ENCODE data around the gene PCK1. TPM values are rescaled to one million over a fixed set of nuclear protein-coding genes. Genes with fewer than 3 reads are reported as not detected.

The PCK1 gene
- total and polyA plus RNA-seq, 2 of the 8 experiments (the other 6 are each of a cell fraction or from before 2014, with no cell fraction given) = not detected

DNA sequence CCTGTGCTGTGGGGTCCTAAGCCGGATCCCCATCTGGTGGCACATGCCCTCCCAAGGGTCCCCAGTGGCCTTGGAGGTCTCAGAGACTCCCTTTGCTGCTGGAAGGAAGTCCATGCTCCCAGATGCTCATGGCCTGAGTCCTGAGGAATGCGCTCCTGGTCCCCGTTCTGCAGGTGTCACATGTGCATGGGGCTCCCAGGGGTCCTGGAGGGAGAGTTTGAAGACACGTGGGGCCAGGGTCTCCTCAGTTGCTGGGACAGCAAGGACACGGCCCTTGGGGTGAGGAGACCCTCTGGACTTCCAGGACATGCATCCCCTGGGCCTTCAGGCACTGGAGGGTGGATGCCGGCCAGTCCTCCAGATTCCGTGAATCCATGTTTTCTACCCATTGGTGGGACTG, 47.6 kb downstream of the PCK1 start:
- FAIRE-seq = no peak
- CTCF ChIA-PET (ENCODE audit: partially characterized antibody) = interaction anchor here (0.9 to 2.1 kb wide), 3 partner anchors 11 to 19 kb away, joined by 3 to 9 read pairs (median 5); partner anchors contain the start of gene ZBP1

More for the DNA sequence above, 47.6 kb downstream of the PCK1 start:
- Histone ChIP-seq H3K9me3 (ENCODE audit: insufficient read depth in 2 of 2, low read depth in 1 of 2, low read length in 1 of 2) (no peaks in the 10 kb centered on the region), H3K9ac (replicated peaks in 1 of 4; ENCODE audit: extremely low read depth in 1 of 4, low read depth in 3 of 4, low read length in 3 of 4) (no peak overlapping the region), H4K5ac (ENCODE audit: insufficient read length, low read depth, low read length) (no peak overlapping the region), H3K79me2 (ENCODE audit: control insufficient read depth in 1 of 2, insufficient read depth in 2 of 2, low read length in 2 of 2) (no peaks in the 10 kb centered on the region), H3K18ac (ENCODE audit: extremely low read depth, low read length) (no peak overlapping the region), H3K14ac (ENCODE audit: insufficient read length) (no peak overlapping the region), H4K20me1 (replicated peaks in 1 of 2; ENCODE audit: control insufficient read depth in 1 of 2, insufficient read depth in 2 of 2, low read length in 2 of 2) (no peaks in the 10 kb centered on the region), H3K56ac (replicated peaks; ENCODE audit: insufficient read length, low read depth, low read length) (no peak overlapping the region), H4K8ac (ENCODE audit: extremely low read depth, insufficient read depth, low read length) (no peak overlapping the region), H3K79me1 (ENCODE audit: low read depth, low read length) (no peaks in the 10 kb centered on the region), H2BK15ac (ENCODE audit: low read length) (no peak overlapping the region), H2AFZ (ENCODE audit: low read length) (no peak overlapping the region), H3K23me2 (ENCODE audit: low read depth, low read length) (no peaks in the 10 kb centered on the region), H2AK5ac (ENCODE audit: low read depth, low read length) (no peak overlapping the region), H3K4me1 (replicated peaks in 1 of 4; ENCODE audit: control insufficient read depth in 3 of 4, insufficient read depth in 4 of 4, low read length in 3 of 4) (peaks cover 0 to 1% (median 0%) of the 10 kb centered on the region in 4 experiments; a peak in 1 of 7 replicates), H3K4me3 (ENCODE audit: extremely low read depth in 1 of 4, insufficient read depth in 2 of 4, low read depth in 3 of 4, low read length in 4 of 4) (no peak overlapping the region), H2BK20ac (ENCODE audit: low read length) (no peak overlapping the region), H3K27me3 (replicated peaks in 1 of 4; ENCODE audit: control insufficient read depth in 3 of 4, extremely low read depth in 1 of 4, insufficient read depth in 3 of 4, low read length in 3 of 4) (no peaks in the 10 kb centered on the region), H2BK12ac (ENCODE audit: low read depth, low read length) (no peak overlapping the region), H3K27ac (ENCODE audit: low read depth, low read length) (no peak overlapping the region), H3K4me2 (ENCODE audit: insufficient read depth in 1 of 2, low read depth in 2 of 2, low read length in 2 of 2) (no peak overlapping the region), H3K4ac (replicated peaks; ENCODE audit: insufficient read length, low read depth, low read length) (no peak overlapping the region), H2BK120ac (replicated peaks; ENCODE audit: low read depth, low read length) (no peak overlapping the region), H3K23ac (ENCODE audit: insufficient read length) (no peak overlapping the region), H3K36me3 (ENCODE audit: control insufficient read depth in 2 of 4, insufficient read depth in 4 of 4, low read length in 3 of 4) (no peaks in the 10 kb centered on the region), H2BK5ac (ENCODE audit: low read depth, low read length) (no peak overlapping the region), H4K91ac (replicated peaks; ENCODE audit: insufficient read length, low read length) (no peak overlapping the region)
- POLR2A ChIA-PET (ENCODE audit: partially characterized antibody) = no interaction called here
- TF ChIP-seq HDAC6 (IDR thresholded peaks at IDR 0.05; ENCODE audit: low read depth, low read length) (no peak), TCF12 (IDR thresholded peaks at IDR 0.05; ENCODE audit: low read depth, low read length) (no peak), NRF1 (IDR thresholded peaks at IDR 0.05; ENCODE audit: low read depth, low read length) (no peak), JUN (IDR thresholded peaks at IDR 0.05; ENCODE audit: low read depth, low read length) (no peak), RFX5 (IDR thresholded peaks at IDR 0.05; ENCODE audit: borderline replicate concordance, low read depth, low read length) (no peak), YY1 (IDR thresholded peaks at IDR 0.05; ENCODE audit: low read depth, low read length) (no peak), JUND (IDR thresholded peaks at IDR 0.05; ENCODE audit: low read length) (no peak), POU5F1 (IDR thresholded peaks at IDR 0.05; ENCODE audit: low read depth, low read length) (no peak), BCL11A (IDR thresholded peaks at IDR 0.05; ENCODE audit: low read depth in 2 of 2, low read length in 2 of 2) (no peak)
- TF ChIP-seq, protein P1, sequence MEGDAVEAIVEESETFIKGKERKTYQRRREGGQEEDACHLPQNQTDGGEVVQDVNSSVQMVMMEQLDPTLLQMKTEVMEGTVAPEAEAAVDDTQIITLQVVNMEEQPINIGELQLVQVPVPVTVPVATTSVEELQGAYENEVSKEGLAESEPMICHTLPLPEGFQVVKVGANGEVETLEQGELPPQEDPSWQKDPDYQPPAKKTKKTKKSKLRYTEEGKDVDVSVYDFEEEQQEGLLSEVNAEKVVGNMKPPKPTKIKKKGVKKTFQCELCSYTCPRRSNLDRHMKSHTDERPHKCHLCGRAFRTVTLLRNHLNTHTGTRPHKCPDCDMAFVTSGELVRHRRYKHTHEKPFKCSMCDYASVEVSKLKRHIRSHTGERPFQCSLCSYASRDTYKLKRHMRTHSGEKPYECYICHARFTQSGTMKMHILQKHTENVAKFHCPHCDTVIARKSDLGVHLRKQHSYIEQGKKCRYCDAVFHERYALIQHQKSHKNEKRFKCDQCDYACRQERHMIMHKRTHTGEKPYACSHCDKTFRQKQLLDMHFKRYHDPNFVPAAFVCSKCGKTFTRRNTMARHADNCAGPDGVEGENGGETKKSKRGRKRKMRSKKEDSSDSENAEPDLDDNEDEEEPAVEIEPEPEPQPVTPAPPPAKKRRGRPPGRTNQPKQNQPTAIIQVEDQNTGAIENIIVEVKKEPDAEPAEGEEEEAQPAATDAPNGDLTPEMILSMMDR (IDR thresholded peaks at IDR 0.05; ENCODE audit: control extremely low read depth in 1 of 3, insufficient read depth in 1 of 3, low read depth in 1 of 3, low read length in 3 of 3) = no peak
- WGBS, 2 experiments (ENCODE audit: extremely low coverage in 1 of 2, insufficient coverage in 1 of 2, insufficient read length in 1 of 2, insufficient replicate concordance in 2 of 2, low coverage in 1 of 2, low lambda C conversion rate in 2 of 2, missing lambda C conversion rate in 1 of 2) = 92% methylated on average over 7 of the region's 7 CpGs; no CpG with 5 or more reads in 1 of the 2 experiments
- DNase-seq (ENCODE audit: low read depth in 1 of 2, low spot score in 2 of 2) = no peak

All from H1 (cell line).